SK-N-SH (cell line): Measurements from ENCODE around the gene AP4E1. TPM values are rescaled to one million over a fixed set of nuclear protein-coding genes. Genes with fewer than 3 reads are reported as not detected.

Experiments
- CTCF ChIA-PET: fragments of 300-600, 350-600 bp; formaldehyde crosslinking; extraction: SDS; loops from one replicate; lab custom pipeline; 2021; lab: Yijun Ruan, JAX
- POLR2A ChIA-PET: fragments of 350-600 bp; sonication (Branson Sonifier 250); formaldehyde crosslinking; extraction: SDS; loops from one replicate; lab custom pipeline; 2020; ENCODE audit warnings: antibody characterized with exemption, inconsistent platforms; lab: Yijun Ruan, JAX
- DNase-seq: peaks from one replicate; pipeline ENCODE4 v3.0.0; 2012
- H2AFZ ChIP-seq: fragments of 200-600 bp; sonication (generic); 2 replicates; pipeline ENCODE4 v1.8.1; 2016; ENCODE audit warnings: antibody characterized with exemption, mild to moderate bottlenecking, low read depth
- H3F3A ChIP-seq: fragments of 200-600 bp; sonication (generic); replicated peaks from 2 replicates; pipeline ENCODE3; 2016; ENCODE audit warnings: antibody characterized with exemption, mild to moderate bottlenecking; ENCODE audit not compliant: insufficient read depth
- H3K27ac ChIP-seq, 2 experiments: fragments of 200-500 bp in 1 of 2; fragments of 200-600 bp in 1 of 2; sonication (Bioruptor generic) in 1 of 2; sonication (generic), shearing (Covaris generic) in 1 of 2; 2 replicates each; pipeline versions ENCODE4 v1.5.1 to v1.6.1; 2014 to 2016; ENCODE audit warnings: low read depth in 2 of 2, inconsistent platforms in 1 of 2, low read length in 1 of 2, mild to moderate bottlenecking in 1 of 2, mixed read lengths in 1 of 2
- H3K27me3 ChIP-seq: fragments of 200-600 bp; sonication (generic), shearing (Covaris generic); 2 replicates; pipeline ENCODE4 v1.6.1; 2016; ENCODE audit warnings: mixed run types; ENCODE audit not compliant: insufficient read depth
- H3K36me3 ChIP-seq, 2 experiments: fragments of 200-500 bp in 1 of 2; fragments of 200-600 bp in 1 of 2; sonication (Bioruptor generic) in 1 of 2; sonication (generic) in 1 of 2; replicated peaks in 1 of 2; 2 replicates each; pipeline versions ENCODE3 to v1.5.1; 2014 to 2016; ENCODE audit warnings: low read length in 1 of 2, mild to moderate bottlenecking in 1 of 2; ENCODE audit not compliant: insufficient read depth in 2 of 2, control insufficient read depth in 1 of 2
- H3K4me1 ChIP-seq, 2 experiments: fragments of 200-500 bp in 1 of 2; fragments of 200-600 bp in 1 of 2; sonication (Bioruptor generic) in 1 of 2; sonication (generic), shearing (Covaris generic) in 1 of 2; 2 replicates each; pipeline versions ENCODE4 v1.5.1 to v1.6.1; 2014 to 2016; ENCODE audit warnings: low read depth in 1 of 2, low read length in 1 of 2, mixed run types in 1 of 2; ENCODE audit not compliant: insufficient read depth in 2 of 2, control insufficient read depth in 1 of 2
- H3K4me2 ChIP-seq: fragments of 200-600 bp; sonication (generic), shearing (Covaris generic); 2 replicates; pipeline ENCODE4 v1.6.1; 2017; ENCODE audit warnings: mixed run types
- H3K4me3 ChIP-seq, 2 experiments: fragments of 200-500 bp in 1 of 2; fragments of 200-600 bp in 1 of 2; sonication (Bioruptor generic) in 1 of 2; sonication (generic), shearing (Covaris generic) in 1 of 2; 2 replicates each; pipeline versions ENCODE4 v1.5.1 to v1.8.1; 2014 to 2016; ENCODE audit warnings: low read depth in 2 of 2, inconsistent platforms in 1 of 2, low read length in 1 of 2, mild to moderate bottlenecking in 1 of 2, mixed read lengths in 1 of 2, moderate library complexity in 1 of 2
- H3K79me2 ChIP-seq: fragments of 200-600 bp; sonication (generic); 2 replicates; pipeline ENCODE4 v1.8.1; 2017; ENCODE audit warnings: mild to moderate bottlenecking; ENCODE audit not compliant: insufficient read depth
- H3K9ac ChIP-seq: fragments of 200-600 bp; sonication (generic); 2 replicates; pipeline ENCODE4 v1.6.1; 2017; ENCODE audit warnings: mixed run types
- H3K9me2 ChIP-seq: fragments of 200-600 bp; sonication (generic); 2 replicates; pipeline ENCODE4 v1.6.1; 2017; ENCODE audit warnings: mixed run types
- H3K9me3 ChIP-seq: fragments of 200-600 bp; sonication (generic); 2 replicates; pipeline ENCODE4 v1.6.1; 2017; ENCODE audit warnings: mixed run types, mild to moderate bottlenecking, moderate library complexity
- H4K20me1 ChIP-seq: fragments of 200-600 bp; sonication (generic); 2 replicates; pipeline ENCODE4 v1.6.1; 2017; ENCODE audit warnings: mild to moderate bottlenecking, mixed run types; ENCODE audit not compliant: insufficient read depth
- CHD2 ChIP-seq: fragments of 150-350 bp; IDR thresholded peaks from 2 replicates; pipeline ENCODE4 v1.6.1; 2018; ENCODE audit warnings: low read length; ENCODE audit not compliant: partially characterized antibody
- ELF1 ChIP-seq: IDR thresholded peaks from 2 replicates; pipeline ENCODE4 v1.4.0; 2012
- EP300 ChIP-seq, 2 experiments: IDR thresholded peaks; 2 replicates each; pipeline versions ENCODE4 v1.4.0 to v1.6.1; 2012; ENCODE audit warnings: borderline replicate concordance in 1 of 2, low read depth in 1 of 2, low read length in 1 of 2
- FOSL2 ChIP-seq: IDR thresholded peaks from 2 replicates; pipeline ENCODE4 v1.4.0; 2012; ENCODE audit warnings: low read depth, mild to moderate bottlenecking, moderate library complexity, borderline replicate concordance
- FOXJ3 ChIP-seq: sonication (generic); formaldehyde crosslinking; IDR thresholded peaks from 2 replicates; pipeline ENCODE4 v1.5.1; 2020; ENCODE audit warnings: mild to moderate bottlenecking, missing genetic modification reagents
- FOXM1 ChIP-seq: IDR thresholded peaks from 2 replicates; pipeline ENCODE4 v1.4.0; 2012; ENCODE audit warnings: low read depth, mild to moderate bottlenecking
- GABPA ChIP-seq: IDR thresholded peaks from 2 replicates; pipeline ENCODE4 v1.4.0; 2012; ENCODE audit warnings: low read depth, mild to moderate bottlenecking
- GATA2 ChIP-seq: sonication (generic); formaldehyde crosslinking; IDR thresholded peaks from 2 replicates; pipeline ENCODE4 v1.5.0; 2020; ENCODE audit warnings: mild to moderate bottlenecking, missing genetic modification reagents
- JUND ChIP-seq: IDR thresholded peaks from 2 replicates; pipeline ENCODE4 v1.4.0; 2012
- MEF2A ChIP-seq: IDR thresholded peaks from 2 replicates; pipeline ENCODE4 v1.4.0; 2012; ENCODE audit warnings: low read depth, borderline replicate concordance
- MXI1 ChIP-seq: IDR thresholded peaks from 2 replicates; pipeline ENCODE4 v1.6.1; 2012; ENCODE audit warnings: mild to moderate bottlenecking, low read depth, low read length, improper control_type of control experiment
- POLR2AphosphoS5 ChIP-seq: IDR thresholded peaks from 2 replicates; pipeline ENCODE4 v1.6.1; 2012; ENCODE audit warnings: low read depth, low read length
- RAD21 ChIP-seq: IDR thresholded peaks from 2 replicates; pipeline ENCODE4 v1.6.1; 2012; ENCODE audit warnings: mild to moderate bottlenecking, low read length
- SIN3A ChIP-seq: IDR thresholded peaks from 2 replicates; pipeline ENCODE4 v1.6.1; 2012; ENCODE audit warnings: low read depth, mild to moderate bottlenecking, low read length, moderate library complexity, borderline replicate concordance
- TCF12 ChIP-seq: IDR thresholded peaks from 2 replicates; pipeline ENCODE4 v1.4.0; 2012
- TEAD4 ChIP-seq: IDR thresholded peaks from 2 replicates; pipeline ENCODE4 v1.4.0; 2012; ENCODE audit warnings: mild to moderate bottlenecking, borderline replicate concordance; ENCODE audit not compliant: insufficient read depth
- WGBS: methylation state at CpG from one replicate; pipeline ENCODE4 v1.1.6; 2017; ENCODE audit warnings: low lambda C conversion rate; 5-methylcytosine and 5-hydroxymethylcytosine counted together
- polyA plus RNA-seq, 3 experiments: library from polyadenylated mRNA; depleted of rRNA; stranded (reverse); fragments of >200 nt; gene quantifications; 2 replicates each; pipeline ENCODE4 v1.2.3, GENCODE V29; 2012
- TF ChIP-seq, protein P1 (sequence below): fragments of 150-350 bp; IDR thresholded peaks from 2 replicates; pipeline ENCODE4 v1.6.1; 2017; ENCODE audit warnings: antibody characterized with exemption, low read length, low read depth, borderline replicate concordance
- TF ChIP-seq, protein P2 (sequence below): IDR thresholded peaks from 2 replicates; pipeline ENCODE4; 2012
- TF ChIP-seq, protein P3 (sequence below): fragments of 200-600 bp; sonication (generic); IDR thresholded peaks from 2 replicates; pipeline ENCODE4 v1.6.1; 2017; ENCODE audit warnings: antibody characterized with exemption, mild to moderate bottlenecking, moderate library complexity

AP4E1 gene
- polyA plus RNA-seq, 1 of the 3 experiments (the other 2 are of a cell fraction): 1.6 TPM

DNA sequence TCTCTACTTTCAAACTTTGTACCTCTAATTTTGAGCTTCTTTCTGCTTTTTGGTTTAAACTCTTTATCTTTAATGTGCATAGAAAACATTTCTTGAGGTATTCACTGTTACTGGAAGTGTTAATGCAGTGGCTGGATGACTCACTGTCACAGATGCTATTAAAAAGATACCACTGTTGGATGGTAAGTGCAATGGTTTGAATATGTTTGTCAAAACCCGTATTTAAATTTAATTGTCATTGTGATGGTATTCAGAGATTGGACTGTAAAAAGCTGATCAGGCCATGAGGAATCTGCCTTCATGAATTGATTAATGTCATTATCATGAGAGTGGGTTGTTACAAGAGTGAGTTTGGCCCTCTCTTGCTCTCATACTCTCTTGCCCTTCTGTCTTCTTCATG, 70.6 kb downstream of the AP4E1 start (continued):
- TF ChIP-seq, protein P1, sequence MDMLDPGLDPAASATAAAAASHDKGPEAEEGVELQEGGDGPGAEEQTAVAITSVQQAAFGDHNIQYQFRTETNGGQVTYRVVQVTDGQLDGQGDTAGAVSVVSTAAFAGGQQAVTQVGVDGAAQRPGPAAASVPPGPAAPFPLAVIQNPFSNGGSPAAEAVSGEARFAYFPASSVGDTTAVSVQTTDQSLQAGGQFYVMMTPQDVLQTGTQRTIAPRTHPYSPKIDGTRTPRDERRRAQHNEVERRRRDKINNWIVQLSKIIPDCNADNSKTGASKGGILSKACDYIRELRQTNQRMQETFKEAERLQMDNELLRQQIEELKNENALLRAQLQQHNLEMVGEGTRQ: no peak
- TF ChIP-seq FOSL2 (peak; percentile 22; the same call in 1 of the 2 replicates), MEF2A (no peak), TEAD4 (no peak), GATA2 (no peak)
- TF ChIP-seq, protein P2, sequence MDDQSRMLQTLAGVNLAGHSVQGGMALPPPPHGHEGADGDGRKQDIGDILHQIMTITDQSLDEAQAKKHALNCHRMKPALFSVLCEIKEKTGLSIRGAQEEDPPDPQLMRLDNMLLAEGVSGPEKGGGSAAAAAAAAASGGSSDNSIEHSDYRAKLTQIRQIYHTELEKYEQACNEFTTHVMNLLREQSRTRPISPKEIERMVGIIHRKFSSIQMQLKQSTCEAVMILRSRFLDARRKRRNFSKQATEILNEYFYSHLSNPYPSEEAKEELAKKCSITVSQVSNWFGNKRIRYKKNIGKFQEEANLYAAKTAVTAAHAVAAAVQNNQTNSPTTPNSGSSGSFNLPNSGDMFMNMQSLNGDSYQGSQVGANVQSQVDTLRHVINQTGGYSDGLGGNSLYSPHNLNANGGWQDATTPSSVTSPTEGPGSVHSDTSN: no peak

DNA sequence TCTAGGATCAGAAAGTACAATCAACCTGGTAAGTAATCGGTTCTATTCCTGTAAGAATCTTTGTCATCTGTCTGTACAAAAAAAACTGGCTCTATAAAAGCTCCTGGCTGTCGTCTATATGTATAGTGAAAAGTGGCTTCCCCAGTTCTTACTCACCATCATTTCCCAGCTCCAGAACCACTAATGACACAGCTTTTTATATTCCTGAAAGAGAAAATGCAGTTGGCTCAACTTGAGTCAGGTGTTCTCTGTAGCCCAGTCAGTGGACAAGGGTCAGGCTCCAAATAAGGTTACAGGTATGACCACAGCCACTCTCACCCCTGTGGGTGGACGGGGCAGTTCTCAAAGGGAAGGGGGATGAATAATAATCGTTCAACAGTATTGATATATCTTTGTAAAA, 85.1 kb downstream of the AP4E1 start:
- H3K9me3 ChIP-seq: no peaks in the 10 kb centered on the region
- POLR2A ChIA-PET: no interaction called here
- DNase-seq: no peak

More for the DNA sequence above, 85.1 kb downstream of the AP4E1 start:
- H3K79me2 ChIP-seq: no peaks in the 10 kb centered on the region
- CTCF ChIA-PET: no interaction called here
- H3K9me2 ChIP-seq: no peaks in the 10 kb centered on the region
- H3K27ac ChIP-seq: no peak overlapping the region
- H3K27me3 ChIP-seq: no peaks in the 10 kb centered on the region
- H3K4me1 ChIP-seq: peaks cover 0 to 4% of the 10 kb centered on the region in 2 experiments; a peak in 1 of 4 replicates
- H3K4me3 ChIP-seq: no peak overlapping the region
- H4K20me1 ChIP-seq: no peaks in the 10 kb centered on the region
- H3K9ac ChIP-seq: no peak overlapping the region
- H3K4me2 ChIP-seq: no peak overlapping the region
- H3F3A ChIP-seq: no peaks in the 10 kb centered on the region
- no peak overlapping the region for H2AFZ ChIP-seq
- no peak for TF ChIP-seq ELF1
- no peak for TF ChIP-seq FOXM1
- no peak for TF ChIP-seq MXI1
- TF ChIP-seq JUND: no peak
- no peak for TF ChIP-seq CHD2
- no peak for TF ChIP-seq TCF12
- no peak for TF ChIP-seq EP300 (IDR thresholded peaks at IDR 0.05; ENCODE audit: borderline replicate concordance in 1 of 2, low read depth in 1 of 2, low read length in 1 of 2)
- no peak for TF ChIP-seq RAD21
- TF ChIP-seq GABPA: no peak
- no peak for TF ChIP-seq SIN3A
- TF ChIP-seq, protein P2: no peak
- TF ChIP-seq, protein P3, sequence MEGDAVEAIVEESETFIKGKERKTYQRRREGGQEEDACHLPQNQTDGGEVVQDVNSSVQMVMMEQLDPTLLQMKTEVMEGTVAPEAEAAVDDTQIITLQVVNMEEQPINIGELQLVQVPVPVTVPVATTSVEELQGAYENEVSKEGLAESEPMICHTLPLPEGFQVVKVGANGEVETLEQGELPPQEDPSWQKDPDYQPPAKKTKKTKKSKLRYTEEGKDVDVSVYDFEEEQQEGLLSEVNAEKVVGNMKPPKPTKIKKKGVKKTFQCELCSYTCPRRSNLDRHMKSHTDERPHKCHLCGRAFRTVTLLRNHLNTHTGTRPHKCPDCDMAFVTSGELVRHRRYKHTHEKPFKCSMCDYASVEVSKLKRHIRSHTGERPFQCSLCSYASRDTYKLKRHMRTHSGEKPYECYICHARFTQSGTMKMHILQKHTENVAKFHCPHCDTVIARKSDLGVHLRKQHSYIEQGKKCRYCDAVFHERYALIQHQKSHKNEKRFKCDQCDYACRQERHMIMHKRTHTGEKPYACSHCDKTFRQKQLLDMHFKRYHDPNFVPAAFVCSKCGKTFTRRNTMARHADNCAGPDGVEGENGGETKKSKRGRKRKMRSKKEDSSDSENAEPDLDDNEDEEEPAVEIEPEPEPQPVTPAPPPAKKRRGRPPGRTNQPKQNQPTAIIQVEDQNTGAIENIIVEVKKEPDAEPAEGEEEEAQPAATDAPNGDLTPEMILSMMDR: no peak
- no peak for TF ChIP-seq POLR2AphosphoS5
- TF ChIP-seq, protein P1: no peak
- TF ChIP-seq FOXJ3 (CRISPR knock-in tag): no peak
- H3K36me3 ChIP-seq: peaks cover 29 to 32% of the 10 kb centered on the region in 2 experiments
- WGBS: 82% methylated on average over 4 of the region's 4 CpGs
